Measurements from ENCODE around the gene PHF19. TPM values are rescaled to one million over a fixed set of nuclear protein-coding genes. Genes with fewer than 3 reads are reported as not detected.

PHF19 gene
- total RNA-seq, 1 experiment from 2014 or later = 66.8 TPM

GRCh38 chr9:120910643-120911042 lies 33.7 kb upstream of the PHF19 start:
- Mint-ChIP-seq H3K27ac (no peak overlapping the region), H3K4me3 (no peak overlapping the region), H3K36me3 (ENCODE audit: insufficient read depth in 1 of 3, low read depth in 3 of 3) (no peaks in the 10 kb centered on the region), H3K9me3 (no peaks in the 10 kb centered on the region; a peak in 1 of 5 replicates), H3K4me1 (peaks cover 20 to 33% of the 10 kb centered on the region in 2 experiments), H3K27me3 (ENCODE audit: low read depth) (no peaks in the 10 kb centered on the region)
- Histone ChIP-seq H3K9me3 (ENCODE audit: control insufficient read depth, low read depth, low read length) (no peaks in the 10 kb centered on the region), H3K14ac (ENCODE audit: insufficient read depth, low read length) (no peak overlapping the region), H4K8ac (replicated peaks; ENCODE audit: insufficient read length, low read depth, low read length) (no peak overlapping the region), H3K23ac (ENCODE audit: insufficient read length, low read depth, low read length) (no peak overlapping the region), H3K23me2 (ENCODE audit: insufficient read length, low read depth, low read length, poor library complexity, severe bottlenecking) (no peaks in the 10 kb centered on the region), H2AK5ac (ENCODE audit: insufficient read length, low read length) (no peak overlapping the region), H2BK20ac (ENCODE audit: low read depth, low read length, poor library complexity, severe bottlenecking) (no peak overlapping the region), H3K27ac (ENCODE audit: insufficient read length, low read depth, low read length) (no peak overlapping the region), H3K18ac (ENCODE audit: insufficient read length, low read depth, low read length) (no peak overlapping the region), H3K56ac (ENCODE audit: insufficient read length, low read depth, low read length) (no peak overlapping the region), H2AFZ (ENCODE audit: low read length) (no peak overlapping the region), H3K9ac (ENCODE audit: extremely low read depth, insufficient read length, low read length) (no peak overlapping the region), H3K79me2 (ENCODE audit: insufficient read depth, low read length) (no peaks in the 10 kb centered on the region), H2BK15ac (ENCODE audit: low read depth, low read length) (no peak overlapping the region), H3K27me3 (ENCODE audit: insufficient read depth, low read length) (no peaks in the 10 kb centered on the region), H3K4me2 (ENCODE audit: insufficient read depth, insufficient read length, low read length) (no peak overlapping the region), H3K79me1 (ENCODE audit: insufficient read depth, low read depth, low read length, poor library complexity, severe bottlenecking) (no peaks in the 10 kb centered on the region), H4K5ac (ENCODE audit: insufficient read length, low read depth, low read length) (no peak overlapping the region), H3K4ac (ENCODE audit: low read depth, low read length) (no peak overlapping the region), H3T11ph (ENCODE audit: low read length) (no peak overlapping the region), H4K91ac (ENCODE audit: insufficient read length, low read depth, low read length) (no peak overlapping the region), H2BK12ac (ENCODE audit: insufficient read length, low read depth, low read length) (no peak overlapping the region), H2BK5ac (ENCODE audit: insufficient read length, low read length) (no peak overlapping the region), H4K20me1 (ENCODE audit: control insufficient read depth, insufficient read depth, insufficient read length) (no peaks in the 10 kb centered on the region), H3K4me1 (ENCODE audit: insufficient read depth, low read length) (peaks cover 10% of the 10 kb centered on the region; the same call in 1 of the 2 replicates), H2BK120ac (ENCODE audit: low read depth, low read length, poor library complexity, severe bottlenecking) (no peak overlapping the region)
- DNase-seq = no peak
- TF ChIP-seq, protein P1, sequence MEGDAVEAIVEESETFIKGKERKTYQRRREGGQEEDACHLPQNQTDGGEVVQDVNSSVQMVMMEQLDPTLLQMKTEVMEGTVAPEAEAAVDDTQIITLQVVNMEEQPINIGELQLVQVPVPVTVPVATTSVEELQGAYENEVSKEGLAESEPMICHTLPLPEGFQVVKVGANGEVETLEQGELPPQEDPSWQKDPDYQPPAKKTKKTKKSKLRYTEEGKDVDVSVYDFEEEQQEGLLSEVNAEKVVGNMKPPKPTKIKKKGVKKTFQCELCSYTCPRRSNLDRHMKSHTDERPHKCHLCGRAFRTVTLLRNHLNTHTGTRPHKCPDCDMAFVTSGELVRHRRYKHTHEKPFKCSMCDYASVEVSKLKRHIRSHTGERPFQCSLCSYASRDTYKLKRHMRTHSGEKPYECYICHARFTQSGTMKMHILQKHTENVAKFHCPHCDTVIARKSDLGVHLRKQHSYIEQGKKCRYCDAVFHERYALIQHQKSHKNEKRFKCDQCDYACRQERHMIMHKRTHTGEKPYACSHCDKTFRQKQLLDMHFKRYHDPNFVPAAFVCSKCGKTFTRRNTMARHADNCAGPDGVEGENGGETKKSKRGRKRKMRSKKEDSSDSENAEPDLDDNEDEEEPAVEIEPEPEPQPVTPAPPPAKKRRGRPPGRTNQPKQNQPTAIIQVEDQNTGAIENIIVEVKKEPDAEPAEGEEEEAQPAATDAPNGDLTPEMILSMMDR (conservative IDR thresholded peaks at IDR 0.05) = no peak
- no CpG with 5 or more reads among the region's 3 CpGs for WGBS (ENCODE audit: extremely low coverage, insufficient read length, low lambda C conversion rate)

All from H9 (cell line).